Kidney glomerular epithelial cell (primary cell): ENCODE results near the gene HHIP.
"Not testable (repeated sequence)": the region's sequence is repeated elsewhere in the genome, so short reads cannot be mapped to it uniquely, and the experiment has no call there.

Experiments
- DNase-seq: peaks from one replicate; lab custom pipeline; 2025; lab: John Stamatoyannopoulos, UW

HHIP gene

DNA sequence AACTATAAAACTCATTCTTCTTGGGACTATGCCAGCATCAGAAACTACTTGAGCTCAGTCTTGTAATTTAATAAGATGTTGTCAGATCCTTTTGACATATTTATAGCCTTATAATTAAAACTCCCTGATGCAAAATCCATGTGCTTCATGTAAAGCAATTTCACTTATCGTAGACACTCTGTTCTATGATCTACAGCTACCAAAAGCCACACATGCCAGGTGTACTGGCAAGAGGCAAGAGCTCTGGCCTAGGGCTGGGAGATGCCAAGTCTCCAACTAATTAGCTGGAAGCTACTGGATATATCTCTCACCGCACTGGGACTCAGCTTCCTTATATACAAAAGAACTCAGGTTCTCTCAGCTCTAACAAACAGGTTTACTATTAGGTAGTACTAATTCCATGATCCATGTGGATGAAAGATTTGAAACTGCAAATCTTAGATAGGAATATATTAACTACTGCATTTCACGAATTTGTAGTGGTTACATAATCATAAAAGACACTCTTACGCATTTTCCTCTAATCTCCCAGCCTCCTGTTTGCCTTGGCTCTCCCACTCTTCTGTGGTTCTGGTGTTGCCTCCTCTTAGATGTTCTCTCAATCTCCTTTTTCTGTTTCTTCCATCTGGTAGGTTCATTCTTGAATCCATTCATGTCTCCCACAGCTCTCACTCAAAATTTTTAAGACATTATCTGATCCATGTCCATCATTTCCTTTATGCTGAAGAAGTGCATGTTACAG, 103.0 kb downstream of the HHIP start:
- no peak for DNase-seq

GRCh38 chr4:144750348-144750747, 104.4 kb downstream of the HHIP start:
- DNase-seq = no peak

GRCh38 chr4:144754562-144755410, 108.8 kb downstream of the HHIP start:
- peak; percentile 19 for DNase-seq

GRCh38 chr4:144757969-144758368, 112.0 kb downstream of the HHIP start:
- no peak for DNase-seq

DNA sequence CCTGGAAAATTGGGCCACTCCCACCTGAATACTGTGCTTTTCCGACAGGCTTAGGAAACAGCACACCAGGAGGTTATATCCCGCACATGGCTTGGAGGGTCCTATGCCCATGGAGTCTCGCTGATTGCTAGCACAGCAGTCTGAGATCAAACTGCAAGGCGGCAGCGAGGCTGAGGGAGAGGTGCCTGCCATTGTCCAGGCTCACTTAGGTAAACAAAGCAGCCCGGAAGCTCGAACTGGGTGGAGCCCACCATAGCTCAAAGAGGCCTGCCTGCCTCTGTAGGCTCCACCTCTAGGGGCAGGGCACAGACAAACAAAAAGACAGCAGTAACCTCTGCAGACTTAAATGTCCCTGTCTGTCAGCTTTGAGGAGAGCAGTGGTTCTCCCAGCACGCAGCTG, 122.9 kb downstream of the HHIP start:
- DNase-seq = not testable (repeated sequence)

GRCh38 chr4:144778364-144778763, 132.4 kb downstream of the HHIP start:
- DNase-seq = no peak

DNA sequence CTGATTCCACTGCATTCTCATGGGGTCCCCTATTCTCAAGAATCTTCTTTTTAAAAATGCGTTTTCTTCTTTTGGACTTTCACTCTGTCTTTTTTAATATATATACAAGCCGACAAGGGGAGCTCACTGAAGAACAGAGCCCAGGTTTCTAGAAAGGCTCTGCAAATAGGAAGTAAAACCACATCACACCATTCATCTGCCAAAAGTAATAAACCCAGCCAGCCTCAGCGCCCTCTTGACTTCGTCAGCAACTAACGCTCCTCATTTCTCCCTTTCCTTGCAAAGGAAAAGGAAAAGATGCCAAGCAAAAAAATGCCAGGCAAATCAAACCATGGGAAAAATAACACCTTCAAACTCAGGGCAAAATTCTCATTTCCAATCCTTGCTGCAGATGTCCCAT, 136.4 kb downstream of the HHIP start:
- DNase-seq = peak; percentile 32

GRCh38 chr4:144785961-144786360, 140.0 kb downstream of the HHIP start:
- DNase-seq = no peak

DNA sequence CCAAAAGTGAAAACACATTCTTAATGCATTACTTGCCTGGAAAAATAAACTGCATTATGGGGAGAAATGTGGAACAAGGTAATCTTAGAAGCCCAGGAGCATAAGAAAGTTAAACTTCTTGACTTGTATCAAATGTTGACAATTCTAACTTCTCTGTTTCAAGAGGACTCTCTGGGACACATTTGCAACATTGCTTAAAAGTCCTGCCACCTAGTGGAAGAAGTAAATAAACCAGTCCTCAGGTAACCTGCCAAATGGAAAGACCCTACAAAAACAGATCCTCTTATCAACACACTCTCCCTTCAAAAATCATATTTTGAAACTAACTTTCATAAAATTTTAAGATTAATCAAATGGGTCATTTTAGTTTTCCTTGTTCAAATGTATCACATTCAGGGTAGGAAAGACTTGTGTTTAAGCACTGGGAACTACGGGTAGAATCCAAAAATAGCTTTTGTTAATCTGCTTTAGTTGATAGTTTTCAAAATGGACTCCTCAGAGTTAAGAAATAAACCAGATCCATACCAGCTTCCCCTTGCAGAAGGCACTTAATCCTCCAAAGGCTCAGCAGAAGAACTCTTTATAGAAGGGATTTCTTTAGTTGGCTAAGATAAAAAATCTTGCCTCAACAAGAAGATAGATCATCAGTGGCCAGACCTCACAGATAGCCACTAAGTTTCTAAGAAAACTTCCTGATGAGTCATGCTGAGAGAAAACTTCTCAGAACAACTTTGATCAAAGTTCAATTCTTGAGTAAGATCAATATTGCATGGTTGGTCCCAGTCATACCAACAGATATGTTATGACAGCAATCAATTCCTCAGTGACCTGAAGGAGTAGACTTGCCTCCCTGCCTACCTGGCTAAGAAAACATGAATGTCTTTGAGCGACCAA, 141.7 kb downstream of the HHIP start:
- peak; percentile 40 for DNase-seq

DNA sequence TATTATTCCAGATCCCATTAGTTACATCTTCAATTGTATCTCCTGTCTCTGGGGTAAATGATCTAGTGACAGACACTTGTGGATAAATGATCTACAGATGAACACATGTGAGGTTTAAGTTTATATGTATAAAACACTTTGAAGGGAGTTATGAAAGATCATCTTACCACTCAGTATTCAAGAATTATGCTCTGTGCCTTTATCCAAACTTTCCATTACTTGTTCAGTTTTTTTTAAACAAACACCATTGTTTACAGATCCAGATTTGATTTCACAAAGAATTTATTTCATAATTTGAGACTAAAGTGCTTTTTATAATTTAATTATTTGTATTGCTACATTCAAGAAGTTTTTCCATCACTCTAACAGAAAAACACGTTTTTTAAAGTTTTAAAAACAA, 142.5 kb downstream of the HHIP start:
- DNase-seq = no peak

- not testable (repeated sequence) for DNase-seq
Observed at GRCh38 chr4:144791933-144792332, 146.0 kb downstream of the HHIP start.
